Raji (cell line): ENCODE data around the gene FAM227A.
A peak's percentile ranks its signal among the peaks of the same experiment; 100 is the strongest.

Experiments used
- POLR2A ChIP-seq: IDR thresholded peaks from 2 replicates; pipeline ENCODE4 v1.6.1; 2011; ENCODE audit warnings: low read depth, low read length, control low read depth; ENCODE audit not compliant: insufficient read depth

Gene FAM227A

DNA sequence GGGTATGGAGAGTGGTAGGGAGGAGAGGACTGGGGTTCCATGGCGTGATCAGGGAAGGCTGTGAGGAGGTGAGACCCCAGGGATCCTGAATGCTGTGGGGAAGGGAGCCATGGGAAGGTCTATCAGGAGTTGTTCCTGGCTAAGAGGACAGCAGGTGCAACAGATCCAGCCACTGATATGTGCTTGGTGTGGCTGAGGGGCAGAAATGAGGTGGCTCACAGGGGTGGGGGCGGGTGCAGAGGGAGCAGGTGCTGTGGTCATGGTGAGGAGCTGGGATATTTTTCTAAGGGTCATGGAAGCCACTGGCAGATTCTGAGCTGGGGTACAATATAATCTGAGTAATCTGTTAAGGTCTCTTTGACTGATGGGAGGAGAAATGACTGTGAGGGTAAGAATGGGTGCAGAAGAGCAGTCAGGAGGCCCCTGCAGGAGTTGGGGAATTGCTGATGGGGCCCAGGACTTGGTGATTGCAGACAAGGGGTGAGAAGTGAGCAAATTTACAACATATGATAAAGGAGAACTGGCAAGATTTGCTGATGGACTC is 54.9 kb downstream of the FAM227A start:
- no peak for TF ChIP-seq POLR2A

DNA sequence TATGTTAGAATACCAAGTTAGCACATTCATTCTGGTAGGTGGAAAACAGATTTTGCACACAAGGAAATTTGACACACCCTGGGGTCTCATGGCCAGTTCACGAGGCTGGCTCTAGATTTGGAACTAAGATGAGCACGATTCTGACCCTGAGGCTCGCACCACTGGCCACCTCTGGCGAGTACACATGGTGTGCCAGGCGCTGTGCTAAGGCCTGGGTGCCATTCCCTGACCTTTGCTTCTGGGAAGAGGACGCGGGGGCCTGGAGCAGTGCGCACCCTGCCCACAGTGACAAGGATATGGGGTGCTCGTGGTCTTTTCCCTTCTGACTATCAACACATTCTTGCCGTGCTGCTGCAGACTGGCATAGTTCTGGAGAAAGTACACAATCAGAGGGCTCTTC is 56.7 kb downstream of the FAM227A start:
- no peak for TF ChIP-seq POLR2A

DNA sequence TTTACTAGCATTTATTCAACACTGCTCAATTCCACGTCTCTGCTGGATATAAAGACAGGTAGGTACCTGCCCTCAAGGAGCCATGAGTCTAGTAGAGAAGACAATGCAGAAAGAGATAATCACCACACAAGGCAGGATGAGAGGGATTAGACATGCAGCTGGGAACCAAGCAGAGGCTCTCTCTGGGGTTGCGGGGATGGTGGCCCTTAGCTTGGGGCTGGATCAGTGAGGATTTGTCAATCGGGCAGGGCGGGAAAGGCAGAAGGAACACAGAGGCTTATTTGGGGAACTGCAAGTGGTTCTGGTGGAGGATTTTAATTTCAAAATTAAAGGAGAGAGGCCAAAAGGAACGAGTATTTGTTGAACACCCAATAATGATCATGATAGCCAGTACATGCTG is 77.7 kb downstream of the FAM227A start:
- TF ChIP-seq POLR2A: no peak

DNA sequence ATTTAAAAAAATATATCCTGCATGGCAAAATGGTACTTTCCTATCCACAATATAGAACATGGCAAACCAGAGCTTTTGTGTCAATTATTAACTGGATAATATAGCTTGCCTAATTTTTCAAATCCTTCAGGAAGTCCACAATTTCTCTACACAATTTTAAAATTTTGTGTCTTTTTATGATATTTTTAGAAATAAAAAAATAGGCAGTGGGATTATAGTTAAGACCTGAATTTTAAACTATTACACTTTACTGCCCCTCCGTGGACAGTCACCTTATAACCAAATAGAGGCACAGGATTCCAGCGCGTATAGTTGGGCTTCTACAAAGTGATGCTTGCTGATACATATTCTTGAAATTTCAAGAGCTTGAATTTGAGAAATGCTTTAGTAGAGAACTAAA is 84.1 kb downstream of the FAM227A start:
- TF ChIP-seq POLR2A: no peak

DNA sequence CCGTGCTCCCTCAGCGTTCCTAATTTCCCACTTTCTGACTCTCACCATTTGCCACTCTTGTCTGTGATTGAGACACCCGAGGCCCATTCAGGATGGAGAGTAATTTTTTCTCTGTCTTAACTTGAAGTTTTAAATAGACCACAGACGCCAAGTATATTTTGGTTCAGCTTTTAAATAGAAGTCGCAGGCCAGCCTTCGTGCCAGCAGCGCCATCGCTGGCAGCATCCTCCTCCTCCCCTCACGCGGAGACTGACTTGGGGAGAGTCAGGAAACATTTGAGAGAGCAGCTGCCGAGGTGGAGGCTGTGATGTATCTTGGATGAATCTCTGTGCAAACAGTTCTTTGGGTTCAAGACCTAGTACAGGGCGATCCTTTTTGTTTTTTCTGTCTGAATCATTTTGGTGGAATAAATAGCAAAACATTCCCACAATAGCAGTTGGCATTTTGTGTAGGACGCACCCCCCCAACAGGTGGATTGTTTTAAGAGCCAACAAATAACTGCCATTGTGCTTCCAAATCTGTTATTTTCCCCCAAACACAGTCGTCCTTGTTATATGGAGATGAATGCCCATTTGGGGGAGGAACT is 85.3 kb downstream of the FAM227A start:
- TF ChIP-seq POLR2A: no peak

DNA sequence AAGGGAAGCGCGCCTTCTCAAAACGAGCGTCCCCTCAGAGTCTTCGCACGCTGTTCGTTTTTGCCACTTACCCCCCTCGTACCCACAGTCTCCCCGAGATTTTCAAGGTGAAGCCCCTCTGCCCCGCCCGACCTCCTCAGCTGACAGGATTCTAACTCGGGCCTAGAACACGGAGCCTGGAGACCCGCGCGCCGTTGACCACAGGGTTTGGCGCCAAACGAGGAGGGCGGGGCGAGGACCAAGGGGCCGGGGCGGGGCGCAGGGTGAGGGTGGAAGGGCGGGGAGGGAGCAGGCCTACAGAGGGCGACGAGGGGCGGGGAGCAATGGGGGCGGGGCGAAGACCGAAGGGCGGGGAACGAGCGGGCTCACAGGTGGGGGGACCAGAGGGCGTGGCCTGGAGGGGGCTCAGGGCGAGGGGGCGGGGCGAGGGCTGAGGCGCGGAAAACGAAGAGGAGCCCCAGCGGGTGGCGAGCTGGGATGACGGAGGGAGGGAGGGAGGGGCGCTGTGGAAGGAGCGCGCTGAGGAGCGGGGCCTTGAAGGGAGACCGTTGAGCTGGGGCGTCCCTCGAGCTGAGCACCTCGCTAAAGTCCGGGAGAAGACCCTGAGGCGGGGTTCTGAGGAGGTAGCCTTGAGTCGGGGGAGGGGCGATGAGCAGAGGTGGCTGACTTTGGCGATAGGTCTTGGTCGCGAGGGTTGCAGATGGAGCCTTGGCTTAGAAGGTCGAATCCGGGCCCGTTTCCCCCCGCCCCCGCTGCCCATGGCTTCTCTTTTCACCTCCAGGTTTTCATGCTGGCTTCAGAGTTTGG is 86.0 kb downstream of the FAM227A start, which contains the start of gene DMC1:
TSS of gene DMC1 (minus strand) at position 212 of the 807 bp plus-strand sequence. CDS start 1,927 bp downstream, outside the sequence.
- peak; percentile 90 for TF ChIP-seq POLR2A

DNA sequence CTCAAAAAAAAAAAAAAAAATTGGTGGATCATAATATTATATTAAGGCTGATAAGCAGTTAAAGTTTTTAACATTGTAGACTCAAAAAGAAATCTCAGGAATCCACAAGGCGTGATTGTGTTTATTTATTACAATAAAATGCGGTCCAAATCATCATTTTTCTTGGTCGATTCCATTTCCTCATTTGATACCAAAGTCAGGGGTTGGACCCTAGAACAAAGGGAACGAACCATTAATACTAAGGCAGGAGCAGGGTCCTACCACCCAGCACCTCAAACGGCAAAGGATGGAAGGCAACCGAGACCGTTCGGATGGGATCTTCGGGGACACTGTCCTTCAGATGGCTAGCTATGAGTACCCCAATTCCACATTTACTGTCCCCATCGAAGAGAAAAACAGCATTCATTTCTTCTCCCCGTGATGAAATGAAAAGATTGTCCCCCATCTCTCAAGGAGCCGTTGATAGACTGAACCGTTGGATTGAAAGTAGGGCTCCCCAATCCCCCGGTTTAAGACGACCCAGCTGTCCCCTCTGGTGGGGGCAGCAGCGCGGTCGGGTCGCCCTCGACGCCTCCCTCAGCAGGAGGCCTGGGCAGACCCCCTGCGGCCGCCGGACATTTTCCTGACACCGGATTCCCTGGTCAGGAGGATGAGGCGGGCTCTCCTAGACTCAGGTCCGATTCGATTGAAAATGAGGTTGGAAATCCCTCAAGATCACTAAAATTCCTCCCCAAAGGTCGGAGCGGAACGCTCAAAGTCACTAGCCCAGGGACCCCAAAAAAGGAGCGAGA is 86.8 kb downstream of the FAM227A start:
- TF ChIP-seq POLR2A: no peak

DNA sequence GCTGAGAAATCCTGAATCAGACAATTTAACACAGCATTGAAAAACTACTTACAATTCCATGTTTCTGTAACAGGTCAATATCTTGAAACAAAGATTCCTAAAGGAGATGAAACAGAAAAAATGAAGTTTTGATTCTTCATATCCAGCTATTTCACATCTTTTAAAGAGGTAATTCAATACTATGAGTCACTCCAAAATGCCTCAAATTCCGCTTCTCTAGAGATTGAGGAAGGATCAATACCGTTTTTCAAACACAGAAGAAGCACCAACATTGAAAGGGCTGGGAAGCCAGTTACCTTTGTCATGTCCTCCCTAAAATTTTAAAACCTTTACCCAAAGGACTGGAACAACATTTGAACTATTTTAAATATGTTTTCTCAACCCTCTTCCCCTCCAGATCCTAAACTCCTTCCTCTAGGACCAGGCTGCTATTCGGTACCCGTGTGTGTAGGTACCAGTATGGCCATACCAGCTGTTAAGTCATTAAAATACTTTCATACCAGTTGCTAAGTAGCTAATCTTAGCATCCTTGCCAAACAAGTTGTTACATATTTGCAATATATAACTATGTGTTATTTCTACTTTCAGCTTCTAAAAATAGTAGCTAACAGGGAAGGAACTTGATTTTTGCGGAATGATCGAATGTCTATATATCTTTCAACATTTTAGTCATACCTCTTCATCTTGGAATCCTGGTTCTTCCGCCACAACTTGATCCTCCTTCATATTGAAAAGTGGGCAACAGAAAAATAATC is 88.5 kb downstream of the FAM227A start:
- no peak for TF ChIP-seq POLR2A

DNA sequence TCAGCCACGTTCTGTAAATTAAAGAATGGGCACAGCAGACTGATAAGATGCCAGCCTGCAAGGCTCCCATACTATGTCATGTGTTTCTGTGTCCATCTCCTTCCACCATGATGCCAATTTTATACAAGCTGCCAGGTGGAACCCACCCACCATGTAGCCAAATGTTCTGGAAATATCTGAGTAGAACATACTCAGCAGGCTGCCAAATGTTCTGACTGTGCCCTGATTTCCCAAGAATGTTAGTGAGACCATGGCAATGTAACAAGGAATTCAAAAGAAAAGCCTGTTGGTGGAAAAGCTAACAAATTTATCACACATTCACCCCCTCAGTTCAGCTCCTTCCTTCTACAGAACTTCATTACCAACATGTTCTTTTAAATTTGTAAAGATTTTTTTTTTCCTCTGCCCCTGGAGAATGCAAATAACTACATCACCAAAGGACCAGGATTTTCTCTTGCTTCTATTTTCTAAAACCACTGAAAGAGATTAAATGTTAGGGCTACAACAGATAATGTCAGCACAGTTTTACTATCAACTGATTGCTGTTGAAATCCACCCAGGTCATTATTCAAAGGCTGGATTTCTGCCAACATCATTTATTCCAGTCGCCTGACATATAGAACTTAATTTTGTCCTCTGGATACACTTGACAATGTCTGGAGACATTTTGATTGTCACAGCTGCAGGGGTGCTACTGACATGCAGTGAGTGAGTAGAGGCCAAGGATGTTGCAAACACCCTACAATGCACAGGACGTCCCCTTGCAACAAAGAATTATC is 89.3 kb downstream of the FAM227A start:
- no peak for TF ChIP-seq POLR2A

DNA sequence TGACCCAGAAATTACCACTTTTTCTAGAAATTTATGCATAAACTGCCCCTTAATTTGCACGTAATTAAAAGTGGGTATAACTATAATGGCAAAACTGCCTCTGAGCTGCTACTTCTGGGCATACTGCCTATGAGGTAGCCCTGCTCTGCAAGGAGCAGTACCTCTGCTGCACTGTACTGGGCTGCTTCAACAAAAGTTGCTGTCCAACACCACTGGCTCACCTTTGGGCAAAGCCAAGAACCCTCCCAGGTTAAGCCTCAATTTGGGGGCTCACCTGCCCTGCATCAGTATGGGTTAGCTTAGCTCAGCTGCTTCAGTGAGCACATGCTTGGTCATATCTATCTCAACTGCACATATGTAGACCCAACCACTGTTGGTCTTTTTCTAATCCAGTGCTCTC is 90.8 kb downstream of the FAM227A start:
- TF ChIP-seq POLR2A: no peak

DNA sequence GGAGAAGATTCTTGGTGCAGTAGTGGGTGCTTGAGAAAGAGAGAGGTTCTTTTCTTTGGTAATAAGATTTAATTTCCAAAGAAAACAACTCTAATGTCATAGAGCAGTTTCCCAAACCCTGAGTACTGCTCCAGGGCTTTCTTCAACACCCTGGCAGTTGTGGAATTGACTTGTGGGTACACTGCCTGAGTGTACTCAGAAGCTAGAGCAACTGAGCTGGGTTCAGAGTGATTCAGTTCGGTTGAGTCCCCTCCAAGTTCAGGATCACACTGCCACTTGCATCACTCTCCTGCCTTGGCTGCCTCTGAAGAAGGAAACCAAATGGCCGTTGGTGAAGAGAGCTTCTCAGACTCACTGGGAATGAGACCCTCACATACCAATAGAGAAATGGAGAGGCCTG is 91.5 kb downstream of the FAM227A start:
- no peak for TF ChIP-seq POLR2A

DNA sequence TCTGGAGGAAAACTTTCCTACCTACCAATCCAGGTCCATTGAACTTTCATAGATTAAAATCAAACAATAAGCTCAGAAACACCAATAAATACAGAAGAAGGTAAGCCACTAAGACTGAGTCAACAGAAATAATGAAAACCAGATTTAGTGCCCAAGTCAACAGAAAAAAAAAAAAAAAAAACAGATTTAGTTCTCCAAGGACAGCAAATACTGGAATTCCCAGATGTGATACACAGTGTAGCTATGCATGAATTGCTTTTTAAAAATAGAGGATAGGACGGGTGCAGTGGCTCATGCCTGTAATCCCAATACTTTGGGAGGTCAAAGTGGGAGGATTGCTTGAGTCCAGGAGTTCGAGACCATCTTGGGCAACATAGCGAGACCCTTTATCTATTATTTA is 101.9 kb downstream of the FAM227A start:
- no peak for TF ChIP-seq POLR2A

DNA sequence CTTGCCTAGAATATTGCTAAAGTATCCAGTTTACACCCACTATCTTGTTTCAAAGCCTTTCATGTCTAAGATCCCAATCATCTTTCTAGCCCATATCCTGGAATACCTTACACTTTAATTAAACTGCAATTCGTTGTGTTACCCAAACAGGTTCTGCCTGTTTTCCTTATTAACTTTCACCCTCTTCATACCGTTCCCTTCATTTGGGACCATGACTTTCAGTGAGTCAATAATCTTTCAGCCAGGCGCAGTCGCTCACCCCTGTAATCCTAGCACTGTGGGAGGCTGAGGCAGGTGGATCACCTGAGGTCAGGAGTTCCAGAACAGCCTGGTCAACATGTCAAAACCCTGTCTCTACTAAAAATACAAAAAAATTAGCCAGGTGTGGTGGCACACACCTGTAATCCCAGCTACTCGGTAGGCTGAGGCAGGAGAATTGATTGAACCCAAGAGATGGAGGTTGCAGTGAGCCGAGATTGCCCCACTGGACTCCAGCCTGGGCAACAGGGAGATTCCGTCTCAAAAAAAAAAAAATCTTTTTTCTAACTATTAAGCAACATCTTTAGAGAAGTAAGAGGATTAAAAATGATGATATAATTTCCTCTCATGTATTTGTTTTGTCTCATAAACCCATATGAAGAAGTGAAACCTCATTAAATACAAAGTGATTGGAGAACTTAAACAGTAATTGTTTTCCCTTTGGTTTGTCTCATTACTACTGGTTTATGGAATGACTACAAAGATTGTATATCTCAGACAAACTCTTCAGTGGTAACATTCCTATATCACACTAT is 106.9 kb downstream of the FAM227A start:
- no peak for TF ChIP-seq POLR2A
